Left kidney (tissue), 2 donors: ENCODE data around the gene WDR82. TPM values are rescaled to one million over a fixed set of nuclear protein-coding genes. Genes with fewer than 3 reads are reported as not detected.

Experiments used
- DNase-seq: peaks from one replicate; pipeline ENCODE4 v3.0.0-alpha.2; 2013
- polyA plus RNA-seq: library from polyadenylated mRNA; unstranded; fragments of 120-200 nt; gene quantifications from one replicate; pipeline ENCODE4 v1.2.1, GENCODE V29; 2013; ENCODE audit not compliant: insufficient read length

WDR82 gene
- polyA plus RNA-seq, 1 donor = 104 TPM

DNA sequence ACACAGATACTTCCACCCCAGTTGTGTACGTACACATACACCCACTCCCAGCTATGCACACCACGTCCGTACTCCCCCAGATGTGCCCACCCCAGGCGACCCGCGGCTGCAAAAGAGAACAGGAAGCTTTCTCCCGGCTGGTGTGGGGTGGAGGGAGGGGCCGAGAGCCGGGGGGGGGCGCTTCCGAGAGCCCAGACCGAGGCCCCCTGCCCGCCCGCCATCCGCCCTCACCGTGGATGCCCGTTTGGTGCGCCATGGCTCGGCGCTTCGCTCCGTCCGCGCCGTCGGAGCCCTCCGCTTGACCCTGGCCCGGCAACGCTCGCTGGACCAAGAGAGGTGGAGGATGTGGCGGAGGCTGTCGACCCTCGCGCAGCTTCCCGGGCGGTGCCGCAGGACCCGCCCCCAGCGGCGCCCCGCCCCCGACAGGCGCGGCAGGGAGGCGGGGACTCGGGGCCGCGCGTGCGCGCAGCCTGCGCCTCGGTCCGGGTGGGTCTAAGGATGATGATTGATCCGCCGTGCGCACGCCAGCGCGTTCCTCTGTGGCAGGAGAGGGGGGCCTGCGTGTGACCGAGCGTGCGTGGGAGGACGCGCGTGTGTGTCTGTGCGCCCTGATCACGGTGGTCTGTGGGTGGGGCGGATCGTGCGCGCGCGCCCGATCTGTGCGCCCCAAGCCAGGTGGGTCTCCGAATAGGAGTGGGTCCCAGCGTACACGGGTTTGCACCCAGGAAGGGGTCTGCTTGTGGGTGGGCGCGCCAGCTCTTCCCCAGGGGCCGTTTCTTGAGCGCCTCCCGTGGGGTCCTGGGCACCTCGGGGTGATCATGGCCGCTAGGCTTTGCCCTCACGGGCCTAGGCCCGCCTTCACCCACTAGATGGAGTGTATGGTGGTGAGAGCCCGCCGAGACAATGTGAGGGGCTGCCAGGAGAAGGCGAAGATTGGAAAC, 39.4 kb downstream of the WDR82 start, which contains the start of gene TWF2:
Gene TWF2, minus strand, starts transcription at position 398 of the 941 bp plus-strand sequence. Its CDS starts 142 bp downstream, at position 256.
- DNase-seq = no peak

DNA sequence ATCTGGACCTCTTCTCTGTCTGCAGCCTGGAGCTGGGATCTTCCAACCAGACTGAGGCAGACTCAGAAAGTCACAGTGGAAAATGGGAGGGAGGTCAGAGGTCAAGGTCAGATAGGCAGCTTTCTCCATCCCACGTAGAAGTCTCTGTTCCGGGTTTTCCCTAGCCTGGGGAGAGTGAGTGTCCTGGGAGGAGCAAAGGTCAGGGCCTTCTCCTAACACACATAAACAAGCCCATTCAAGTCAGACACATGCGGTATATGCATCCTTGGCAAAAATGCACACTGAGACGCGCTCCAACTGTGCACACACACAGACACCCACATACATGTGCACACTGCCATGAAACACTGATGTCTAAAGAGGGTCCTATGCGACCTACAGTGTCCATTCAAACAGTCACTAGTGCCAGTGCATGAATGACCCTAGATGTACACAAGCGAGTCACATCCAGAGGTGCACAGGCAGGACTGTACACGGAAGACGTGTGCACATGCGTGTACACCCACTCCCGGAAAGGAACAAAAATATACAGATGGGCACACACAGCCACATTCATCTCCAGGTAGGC, 40.2 kb downstream of the WDR82 start:
- DNase-seq = no peak

DNA sequence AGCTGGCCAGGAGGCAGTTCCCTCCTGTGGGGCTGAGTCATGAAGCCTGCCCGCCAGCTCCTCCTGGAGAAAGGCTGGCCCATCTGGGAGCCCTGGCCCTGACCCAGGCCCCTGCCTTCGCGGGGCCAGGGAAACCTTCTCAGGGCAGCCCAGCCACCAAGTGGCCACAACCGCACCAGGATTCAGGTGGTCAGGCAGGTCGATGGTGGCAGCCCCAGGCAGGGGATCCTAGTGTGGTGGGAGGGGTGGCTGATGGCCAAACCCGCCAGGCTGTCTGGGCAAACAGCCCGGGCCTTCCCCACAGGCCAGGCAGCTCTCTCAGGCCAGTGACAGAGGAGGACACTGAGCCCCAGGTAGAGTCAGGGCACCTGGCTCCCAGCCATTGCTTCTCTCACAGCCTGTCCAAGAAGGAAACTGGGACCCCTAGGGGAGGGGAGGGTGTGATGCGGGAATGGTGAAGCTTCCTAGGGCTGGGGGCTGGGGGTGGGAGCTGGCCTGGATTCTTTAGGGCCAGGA, 40.7 kb downstream of the WDR82 start:
- DNase-seq = no peak

DNA sequence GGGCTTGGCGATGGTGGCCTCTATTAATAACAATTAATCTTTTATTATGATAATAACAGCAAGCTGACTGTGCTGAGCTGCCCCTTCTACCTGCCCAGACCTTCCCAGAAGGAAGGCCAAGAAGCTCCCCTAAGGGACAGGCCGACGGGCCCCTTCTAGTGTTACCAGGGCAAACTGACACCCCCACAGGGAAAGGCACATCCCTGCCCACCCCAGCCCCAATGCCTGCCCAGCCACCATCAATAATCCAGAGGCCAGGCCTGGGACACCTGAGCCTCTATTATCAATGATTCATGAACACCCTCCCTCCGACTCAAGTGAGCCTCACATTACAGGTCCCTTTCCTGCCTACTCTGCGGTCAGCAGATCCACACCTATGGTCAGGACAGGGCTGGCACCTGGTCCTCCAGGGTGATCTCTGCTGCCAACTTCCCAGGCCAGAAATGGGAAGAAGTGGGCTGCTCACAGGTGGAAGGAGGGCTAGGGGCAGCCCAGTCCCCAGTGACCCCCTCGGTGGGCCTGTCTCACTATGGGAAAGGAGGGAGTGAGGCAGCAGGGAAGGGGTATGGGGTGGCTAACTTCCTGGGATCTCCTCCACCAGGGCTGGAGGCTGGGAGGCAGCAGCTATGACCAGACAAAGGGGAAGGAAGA, 41.3 kb downstream of the WDR82 start:
- DNase-seq = no peak

DNA sequence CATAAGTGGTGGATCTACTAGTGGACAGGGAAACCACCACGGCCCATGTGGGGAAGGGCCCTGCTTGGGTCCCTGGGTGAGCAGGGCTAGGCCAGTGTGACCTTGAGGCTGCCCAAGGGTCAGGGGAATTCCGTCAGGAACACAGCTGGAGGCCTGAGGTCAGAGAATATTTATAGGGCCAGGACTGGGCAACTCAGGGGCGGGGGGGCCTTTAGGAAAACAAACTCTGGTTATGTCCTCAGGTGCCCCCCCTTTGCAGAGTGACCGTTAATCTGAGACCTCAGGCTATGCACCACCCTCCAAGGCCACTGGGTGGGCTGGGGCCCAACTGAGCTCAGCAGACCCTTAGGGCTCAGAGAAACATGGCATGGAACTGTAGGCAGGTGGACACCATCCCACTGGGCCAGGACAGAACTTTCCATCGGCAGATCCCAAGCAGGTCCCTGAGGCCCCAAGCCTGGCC, 42.0 kb downstream of the WDR82 start:
- DNase-seq = no peak

DNA sequence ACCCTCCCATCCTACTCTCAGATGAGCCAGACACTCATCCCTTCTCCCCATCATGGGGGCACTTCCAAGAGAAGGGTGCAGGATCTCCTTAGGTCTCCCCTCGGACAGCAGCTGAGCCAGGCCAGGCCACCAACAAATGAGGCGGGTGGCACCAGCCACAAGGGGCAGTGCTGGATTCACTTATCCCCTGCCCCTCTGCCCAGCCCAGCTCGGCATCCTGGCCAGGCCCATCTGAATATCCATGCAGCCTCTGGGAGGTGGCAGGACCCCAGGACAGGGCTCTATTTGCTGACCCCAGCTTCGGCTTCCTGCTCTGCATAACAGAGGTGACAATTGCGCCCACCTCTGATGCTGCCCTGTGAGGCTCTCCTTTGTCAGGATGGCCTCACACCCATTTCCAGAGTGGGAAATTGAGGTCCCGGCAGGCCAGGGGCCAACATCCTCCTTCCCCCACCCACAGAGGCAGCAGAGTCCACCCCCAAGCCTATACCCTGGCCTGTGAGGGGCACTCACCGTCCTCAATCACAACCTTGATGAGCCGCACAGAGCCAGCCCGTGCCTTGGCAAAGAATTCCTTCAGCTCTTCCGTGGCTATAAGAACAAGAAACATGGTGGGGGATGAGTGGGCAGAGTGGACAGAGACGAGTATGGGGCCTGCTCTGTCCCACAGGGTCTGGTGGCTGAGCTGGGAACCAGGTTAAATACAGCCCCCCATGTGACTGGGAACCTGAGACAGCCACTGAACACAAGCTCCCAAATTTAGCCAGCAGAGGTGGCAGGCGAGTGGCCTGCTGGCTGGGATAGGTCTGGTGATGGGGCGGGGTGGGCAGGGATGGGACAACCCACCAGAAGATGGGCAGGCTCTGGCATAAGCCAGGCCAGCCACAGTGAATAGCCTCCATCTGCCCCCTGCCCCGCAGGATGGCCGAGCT, 43.7 kb downstream of the WDR82 start:
- no peak for DNase-seq

DNA sequence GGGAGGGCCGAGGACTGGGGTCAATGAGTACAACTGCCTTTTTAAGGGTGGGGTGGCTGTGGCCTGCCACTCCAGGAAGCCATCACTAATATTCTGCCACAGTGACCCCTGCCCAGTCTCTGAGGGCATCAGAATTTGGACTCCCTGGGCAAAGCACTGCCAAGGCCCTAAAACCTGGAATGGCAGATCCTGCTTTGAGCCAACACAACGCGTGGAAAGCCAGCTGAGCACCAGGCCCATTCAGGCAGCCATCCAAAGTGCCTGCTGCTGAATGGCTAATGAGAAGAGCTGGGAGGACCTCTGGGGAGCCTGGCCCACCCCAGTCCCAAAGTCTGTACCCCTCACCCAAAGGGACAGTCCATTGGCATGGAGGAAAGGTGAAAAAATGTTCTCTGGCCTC, 44.5 kb downstream of the WDR82 start:
- no peak for DNase-seq

DNA sequence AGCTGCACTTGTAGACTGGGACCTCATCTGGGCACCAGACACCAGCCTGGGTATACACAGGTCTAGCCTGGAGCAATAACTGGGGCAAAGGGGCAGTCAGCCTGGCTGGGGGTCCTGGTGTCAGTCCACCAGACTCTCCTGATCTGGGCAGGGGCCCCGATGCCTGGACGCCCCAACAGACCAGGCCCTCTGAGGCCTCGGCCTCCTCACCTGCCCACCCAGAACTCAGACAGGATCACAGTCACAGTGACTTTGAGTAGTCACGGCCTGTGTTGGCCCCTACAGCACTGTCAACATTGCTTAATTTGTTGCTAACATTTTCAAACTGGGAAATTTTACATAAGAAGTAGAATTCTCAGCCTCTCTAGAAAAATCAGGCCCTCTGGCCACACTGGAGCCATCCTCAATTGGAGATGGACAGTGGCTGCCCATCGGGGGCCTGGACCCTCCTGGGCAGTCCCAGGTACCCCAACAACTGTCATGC, 45.3 kb downstream of the WDR82 start:
- no peak for DNase-seq

DNA sequence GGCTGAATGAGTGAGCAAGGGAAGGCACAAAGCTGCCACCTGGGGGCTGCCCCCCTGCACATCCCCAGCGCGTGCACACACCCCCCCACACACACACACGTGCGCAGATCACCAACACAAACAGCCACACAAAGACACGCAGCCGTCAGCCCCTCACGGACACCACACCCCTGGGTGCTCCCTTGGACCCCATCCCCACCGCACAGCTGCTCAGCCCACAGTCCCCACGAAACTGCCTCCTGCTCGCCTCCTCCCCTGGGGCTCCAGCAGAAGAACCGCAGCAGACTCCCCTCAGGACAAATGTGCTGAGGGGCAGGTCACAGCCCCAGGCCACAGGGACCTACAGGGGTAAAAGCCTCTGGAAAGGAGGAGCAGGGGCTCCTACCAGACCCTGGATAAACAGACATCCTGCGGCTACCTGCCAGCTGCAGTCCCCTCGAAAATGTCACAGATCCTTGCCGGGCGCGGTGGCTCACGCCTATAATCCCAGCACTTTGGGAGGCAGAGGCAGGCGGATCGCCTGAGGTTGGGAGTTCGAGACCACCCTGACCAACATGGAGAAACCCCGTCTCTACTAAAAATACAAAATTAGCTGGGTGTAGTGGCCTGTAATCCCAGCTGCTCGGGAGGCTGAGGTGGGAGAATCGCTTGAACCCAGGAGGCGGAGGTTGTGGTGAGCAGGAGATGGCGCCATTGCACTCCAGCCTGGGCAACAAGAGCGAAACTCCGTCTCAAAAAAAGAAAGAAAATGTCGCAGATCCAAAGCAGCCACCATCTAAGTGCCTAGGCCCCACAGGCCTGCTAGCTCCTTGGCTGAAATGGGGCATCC, 46.0 kb downstream of the WDR82 start:
- no peak for DNase-seq

DNA sequence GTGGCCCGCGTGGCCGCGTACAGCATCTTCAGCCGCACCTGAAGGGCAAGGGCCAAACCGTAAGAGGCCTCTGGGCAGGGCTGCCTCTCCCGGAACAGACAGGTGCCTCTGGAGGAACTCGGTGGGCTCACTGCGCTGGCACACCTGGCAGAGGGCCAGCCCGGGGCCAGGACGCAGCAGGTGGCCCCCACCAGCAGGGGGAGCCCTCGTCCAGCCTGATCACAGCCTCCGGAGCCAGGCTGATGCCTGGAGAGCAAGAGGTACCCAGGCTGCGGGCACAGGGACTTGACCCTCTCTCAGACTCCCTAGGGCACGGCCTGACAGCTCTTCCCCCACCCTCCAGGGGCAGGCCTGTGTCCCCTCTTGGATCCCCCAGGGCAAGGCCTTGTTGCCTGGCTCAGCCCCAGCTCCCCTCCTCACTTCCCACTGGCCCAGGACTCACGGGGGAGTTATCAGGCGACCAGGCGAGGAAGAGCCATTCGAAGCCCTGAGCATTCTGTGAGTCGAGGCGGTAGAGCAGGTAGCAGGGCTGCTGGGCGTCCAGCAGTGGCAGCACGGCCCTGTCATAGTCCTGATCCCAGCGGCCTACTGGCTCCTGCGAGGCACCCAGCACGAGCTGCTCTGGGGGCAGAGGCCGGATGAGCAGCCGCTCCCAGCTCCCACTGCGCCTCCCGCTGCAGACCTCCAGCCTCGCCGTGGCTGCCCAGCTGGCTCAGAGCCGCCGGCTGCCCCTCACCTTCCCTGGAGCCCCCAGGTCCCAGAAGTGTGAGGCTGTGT, 46.8 kb downstream of the WDR82 start:
- no peak for DNase-seq

DNA sequence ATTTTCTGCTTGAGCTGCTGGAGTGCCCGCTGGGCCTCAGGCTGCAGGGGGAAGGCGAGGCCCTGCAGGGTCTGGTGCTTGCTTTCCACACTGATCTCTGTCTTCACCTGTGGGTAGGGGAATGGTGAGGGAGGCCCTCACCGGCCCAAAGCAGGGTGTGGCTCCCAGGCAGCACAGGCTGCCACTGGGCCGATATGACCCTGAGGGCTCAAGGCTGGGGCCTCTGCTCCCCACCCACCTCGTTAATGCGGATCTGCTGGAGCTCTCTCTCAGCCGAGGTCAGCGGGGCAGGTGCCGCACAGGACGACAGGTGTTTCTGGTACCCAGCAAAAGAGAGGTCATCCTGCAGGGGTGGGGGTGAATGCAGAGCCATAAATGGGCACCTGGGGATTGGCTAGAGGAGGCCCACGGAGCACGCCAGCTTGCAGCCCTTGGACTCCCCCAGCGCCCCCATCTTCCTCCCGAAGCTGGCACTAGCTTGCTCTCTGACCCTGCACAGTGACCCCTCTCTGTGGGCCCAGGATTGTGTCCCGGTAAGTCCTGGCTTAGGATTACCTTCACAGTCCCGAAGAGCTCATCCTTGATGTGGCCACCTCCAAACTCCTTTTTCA, 47.5 kb downstream of the WDR82 start:
- no peak for DNase-seq

DNA sequence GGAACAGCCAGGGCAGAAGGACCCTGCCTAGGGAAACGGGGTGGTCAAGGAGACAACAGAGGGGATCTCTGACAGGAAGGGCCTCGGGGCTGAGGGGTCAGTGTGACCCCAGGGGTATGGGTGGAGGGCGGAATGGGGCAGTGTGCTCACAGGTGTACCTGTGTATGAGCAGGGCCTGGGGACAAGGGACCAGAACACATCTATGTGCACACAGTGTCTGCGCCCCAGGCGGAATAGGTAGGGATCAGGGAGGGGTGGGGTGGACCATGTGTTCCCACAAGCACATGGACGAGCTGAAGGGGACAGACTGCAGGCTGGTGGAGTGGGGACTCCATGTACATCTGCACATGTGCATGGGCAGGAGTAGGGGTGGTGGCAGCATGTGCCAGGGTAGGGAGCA, 48.0 kb downstream of the WDR82 start:
- no peak for DNase-seq

DNA sequence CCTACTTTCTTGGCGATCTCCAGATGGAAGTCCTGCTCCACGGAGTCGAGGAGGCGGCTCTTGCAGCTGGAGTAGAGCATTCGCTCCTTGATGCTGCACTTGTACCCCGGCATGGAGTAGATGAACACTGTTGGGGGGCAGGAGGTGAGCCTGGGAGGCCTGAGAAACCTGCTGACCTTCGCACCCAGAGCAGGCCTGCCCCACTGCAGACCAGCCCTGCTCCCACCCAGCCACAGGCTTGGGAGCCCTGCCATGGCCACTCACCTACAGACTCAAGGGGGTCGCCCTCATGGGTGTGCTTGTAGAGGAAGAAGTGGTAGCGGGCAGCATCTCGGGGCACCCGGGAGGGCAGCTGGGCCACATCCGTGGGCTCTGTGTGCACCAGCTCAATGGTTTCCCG, 48.8 kb downstream of the WDR82 start:
- no peak for DNase-seq

DNA sequence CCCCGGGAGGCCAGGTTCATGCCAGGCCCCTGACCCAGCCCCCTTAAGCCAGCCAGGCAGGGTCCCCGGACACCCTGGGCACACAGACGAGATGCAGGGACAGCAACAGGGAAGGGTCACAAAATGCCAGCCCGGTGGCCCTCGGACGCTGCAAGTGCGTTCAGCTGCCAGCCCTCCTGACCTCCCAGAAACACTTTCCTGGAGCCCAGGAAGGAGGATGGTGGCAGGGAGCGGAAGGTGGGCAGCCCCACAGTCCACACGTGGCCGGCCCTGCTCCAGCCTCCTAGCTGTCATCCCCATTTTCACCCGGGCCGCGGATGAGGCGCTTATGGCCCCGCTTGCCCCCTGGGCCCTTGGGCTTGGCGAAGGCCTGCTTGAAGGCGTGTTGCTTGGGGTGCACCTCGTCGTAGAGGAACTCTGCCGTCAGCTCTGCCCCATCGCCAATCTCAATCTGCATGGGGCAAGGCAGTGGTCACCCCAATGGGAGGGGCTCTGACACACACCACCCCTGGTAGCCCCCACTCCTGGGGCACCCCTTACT, 49.6 kb downstream of the WDR82 start:
- DNase-seq = no peak

DNA sequence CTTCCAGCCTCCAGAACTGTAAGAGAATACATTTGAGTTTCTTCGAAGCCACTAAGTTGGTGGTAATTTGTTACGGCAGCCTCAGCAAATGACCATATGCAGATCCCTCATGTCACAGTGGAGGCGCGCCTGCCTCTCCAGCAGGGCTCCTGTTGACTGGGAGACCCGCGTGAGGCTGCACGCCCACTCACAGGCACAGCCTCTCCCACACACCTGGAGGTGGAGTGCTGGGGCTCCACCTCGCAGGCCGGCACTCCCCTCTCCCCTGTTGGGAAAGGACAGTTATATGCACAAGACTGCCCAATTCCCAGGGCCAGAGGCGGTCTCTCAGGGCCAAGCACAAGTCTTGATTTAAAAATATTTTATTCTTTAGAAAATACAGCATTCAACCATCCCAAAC, 50.2 kb downstream of the WDR82 start:
- DNase-seq = no peak

DNA sequence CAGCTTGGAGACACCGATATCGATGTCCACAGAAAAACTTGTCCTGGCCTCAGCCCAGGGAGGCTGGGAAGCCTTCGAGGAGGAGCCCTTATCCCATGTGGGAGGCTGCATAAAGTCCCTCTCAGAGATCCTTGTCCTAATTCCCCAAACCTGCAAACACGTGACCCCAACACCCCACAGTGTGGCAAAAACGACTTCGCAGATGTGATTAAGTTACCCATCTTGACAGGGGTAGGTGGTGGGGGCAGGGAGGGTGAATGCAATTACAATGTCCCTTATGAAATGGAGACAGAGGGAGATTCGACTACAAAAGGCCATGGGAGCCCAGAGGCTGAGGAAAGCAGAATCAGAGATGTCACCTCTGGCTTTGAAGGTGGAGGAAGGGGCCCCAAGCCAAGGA, 50.7 kb downstream of the WDR82 start:
- DNase-seq = no peak

DNA sequence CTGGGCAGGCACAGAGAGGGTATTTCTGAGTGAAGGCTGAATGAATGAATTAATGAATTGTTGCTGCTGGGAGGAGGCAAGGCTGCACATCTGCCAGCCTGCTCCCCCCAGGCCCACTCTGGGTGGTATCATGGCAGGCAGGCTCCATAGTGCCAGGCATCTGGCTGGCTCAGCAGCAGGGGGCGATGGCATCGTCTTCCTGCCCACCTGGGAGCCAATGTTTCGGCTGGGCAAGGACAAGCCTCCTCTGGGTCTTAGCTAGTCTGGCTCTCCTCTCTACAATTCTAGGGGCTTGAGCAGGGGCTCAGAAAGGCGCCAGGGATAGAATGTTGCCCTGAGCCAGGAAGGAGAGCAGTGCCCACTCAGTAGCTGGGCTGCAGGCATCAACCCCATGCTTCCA, 51.3 kb downstream of the WDR82 start:
- no peak for DNase-seq

DNA sequence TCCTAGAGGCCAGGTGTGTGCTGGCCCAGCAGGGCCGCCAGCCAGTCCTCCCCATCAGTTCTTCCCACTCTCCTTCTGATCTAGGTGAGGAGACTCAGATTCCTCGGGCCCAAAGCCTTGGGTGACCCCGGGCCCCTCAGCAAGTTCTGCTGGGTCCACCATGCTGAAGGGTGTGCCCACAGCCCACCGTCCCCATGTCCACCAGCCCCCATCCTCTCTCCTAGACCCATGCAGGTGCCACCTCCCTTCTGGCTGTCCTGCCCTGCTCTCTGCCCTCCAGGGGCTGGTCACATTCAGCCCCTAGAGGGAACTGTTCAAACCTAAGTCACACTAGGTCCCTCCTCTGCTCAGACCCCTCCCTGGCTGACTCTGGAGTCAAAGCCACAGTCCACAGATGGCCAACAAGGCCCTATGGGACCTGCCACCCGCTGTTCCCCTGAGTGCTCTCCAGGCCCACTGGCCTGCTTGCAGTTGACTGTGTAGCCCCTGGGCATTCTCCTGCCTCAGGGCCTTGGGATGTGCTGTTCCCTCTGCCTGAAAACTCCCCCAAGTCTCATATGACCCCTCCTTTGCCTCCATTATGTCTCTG, 52.1 kb downstream of the WDR82 start:
- DNase-seq = no peak
